ENCODE measurements around the gene ATP5F1D. TPM values are rescaled to one million over a fixed set of nuclear protein-coding genes. Genes with fewer than 3 reads are reported as not detected.

Gene ATP5F1D
- total RNA-seq, 1 experiment from 2014 or later = 126 TPM

- no peak overlapping the region for H3K27ac Mint-ChIP-seq (ENCODE audit: unreplicated experiment)
- no peak overlapping the region for H3K4me3 Mint-ChIP-seq (ENCODE audit: unreplicated experiment)
- no peak overlapping the region for H3K4me3 ChIP-seq (ENCODE audit: low read depth, low read length)
- H3K36me3 Mint-ChIP-seq (ENCODE audit: insufficient read depth, unreplicated experiment) = peaks cover 27% of the 10 kb centered on the region
- DNase-seq = no peak
- CTCF ChIA-PET = no interaction called here
- H3K36me3 ChIP-seq (ENCODE audit: control insufficient read depth, insufficient read depth, low read length) = peaks cover 3% of the 10 kb centered on the region
- H3K9me3 ChIP-seq = no peaks in the 10 kb centered on the region
- H3K27me3 Mint-ChIP-seq (ENCODE audit: insufficient read depth, unreplicated experiment) = no peaks in the 10 kb centered on the region
- peaks cover 39% of the 10 kb centered on the region for H3K4me1 ChIP-seq
- TF ChIP-seq CTCF (IDR thresholded peaks at IDR 0.05; ENCODE audit: insufficient read depth in 1 of 2, low read depth in 1 of 2, low read length in 1 of 2, severe bottlenecking in 1 of 2, unreplicated experiment in 1 of 2) = no peak
- H3K27me3 ChIP-seq (replicated peaks; ENCODE audit: control insufficient read depth, insufficient read depth, low read length) = no peaks in the 10 kb centered on the region
- BruUV-seq (replicated peaks) = no TSS peak
- H3K9me3 Mint-ChIP-seq (ENCODE audit: unreplicated experiment) = no peaks in the 10 kb centered on the region
- intact Hi-C loops (cut with micrococcal nuclease; ENCODE audit: unreplicated experiment) = no loop called here
- POLR2A ChIA-PET = no interaction called here
- H3K4me1 Mint-ChIP-seq (ENCODE audit: low read depth, unreplicated experiment) = peaks cover 18% of the 10 kb centered on the region
Measured at GRCh38 chr19:1282588-1283206, 41.1 kb downstream of the ATP5F1D start.

- Mint-ChIP-seq H3K36me3 (ENCODE audit: insufficient read depth, unreplicated experiment) (peaks cover 27% of the 10 kb centered on the region), H3K4me1 (ENCODE audit: low read depth, unreplicated experiment) (peaks cover 18% of the 10 kb centered on the region), H3K27ac (ENCODE audit: unreplicated experiment) (no peak overlapping the region), H3K9me3 (ENCODE audit: unreplicated experiment) (no peaks in the 10 kb centered on the region), H3K27me3 (ENCODE audit: insufficient read depth, unreplicated experiment) (no peaks in the 10 kb centered on the region), H3K4me3 (ENCODE audit: unreplicated experiment) (no peak overlapping the region)
- intact Hi-C loops (cut with micrococcal nuclease; ENCODE audit: unreplicated experiment) = no loop called here
- H3K9me3 ChIP-seq = no peaks in the 10 kb centered on the region
- H3K36me3 ChIP-seq (ENCODE audit: control insufficient read depth, insufficient read depth, low read length) = peaks cover 3% of the 10 kb centered on the region
- ChIA-PET POLR2A (interaction anchor here (0.5 to 2.2 kb wide), 4 partner anchors 8 to 17 kb away, joined by 3 to 11 read pairs (median 8); partner anchors contain the start of genes CIRBP and FAM174C), CTCF (interaction anchor here (0.7 to 1.5 kb wide), 3 partner anchors 14 to 300 kb away, joined by 3 to 6 read pairs (median 5); partner anchors contain the start of gene CIRBP)
- H3K4me1 ChIP-seq = peaks cover 41% of the 10 kb centered on the region
- TF ChIP-seq CTCF (IDR thresholded peaks at IDR 0.05; ENCODE audit: insufficient read depth in 1 of 2, low read depth in 1 of 2, low read length in 1 of 2, severe bottlenecking in 1 of 2, unreplicated experiment in 1 of 2) = no peak
- H3K27me3 ChIP-seq (replicated peaks; ENCODE audit: control insufficient read depth, insufficient read depth, low read length) = no peaks in the 10 kb centered on the region
- no peak for DNase-seq
- H3K4me3 ChIP-seq (ENCODE audit: low read depth, low read length) = no peak overlapping the region
- BruUV-seq (replicated peaks) = no TSS peak
Measured at GRCh38 chr19:1283207-1283916, 41.8 kb downstream of the ATP5F1D start.

GRCh38 chr19:1283917-1284292 lies 42.4 kb downstream of the ATP5F1D start:
- Mint-ChIP-seq H3K9me3 (ENCODE audit: unreplicated experiment) (no peaks in the 10 kb centered on the region), H3K4me3 (ENCODE audit: unreplicated experiment) (peak overlapping the region; percentile 71), H3K4me1 (ENCODE audit: low read depth, unreplicated experiment) (peaks cover 18% of the 10 kb centered on the region), H3K36me3 (ENCODE audit: insufficient read depth, unreplicated experiment) (peaks cover 23% of the 10 kb centered on the region), H3K27ac (ENCODE audit: unreplicated experiment) (peak overlapping the region; percentile 84), H3K27me3 (ENCODE audit: insufficient read depth, unreplicated experiment) (no peaks in the 10 kb centered on the region)
- DNase-seq = no peak
- H3K36me3 ChIP-seq (ENCODE audit: control insufficient read depth, insufficient read depth, low read length) = peaks cover 3% of the 10 kb centered on the region
- CTCF ChIA-PET = interaction anchor here (0.7 to 1.5 kb wide), 4 partner anchors 15 to 300 kb away, joined by 3 to 6 read pairs (median 4); partner anchors contain the start of gene CIRBP
- BruUV-seq (replicated peaks) = no TSS peak
- intact Hi-C loops (cut with micrococcal nuclease; ENCODE audit: unreplicated experiment) = loop anchor here (1.0 kb wide), 1 partner anchor 24 kb away; no protein-coding TSS in a partner anchor
- H3K27me3 ChIP-seq (replicated peaks; ENCODE audit: control insufficient read depth, insufficient read depth, low read length) = no peaks in the 10 kb centered on the region
- peaks cover 41% of the 10 kb centered on the region for H3K4me1 ChIP-seq
- no peaks in the 10 kb centered on the region for H3K9me3 ChIP-seq
- H3K4me3 ChIP-seq (ENCODE audit: low read depth, low read length) = no peak overlapping the region
- no peak for TF ChIP-seq CTCF (IDR thresholded peaks at IDR 0.05; ENCODE audit: insufficient read depth in 1 of 2, low read depth in 1 of 2, low read length in 1 of 2, severe bottlenecking in 1 of 2, unreplicated experiment in 1 of 2)
- POLR2A ChIA-PET = interaction anchor here (0.5 to 2.2 kb wide), 4 partner anchors 9 to 17 kb away, joined by 3 to 11 read pairs (median 8); partner anchors contain the start of genes CIRBP and FAM174C
